HTERT RPE-1 (cell line): Measurements from ENCODE around the gene LRP1-AS.

Source experiments
- in situ Hi-C: fragments of 300-500 bp; cut with MboI; formaldehyde crosslinking; loops from 4 replicates; pipeline ENCODE4 v1.14.3; 2020; ENCODE audit warnings: low sequenced_read_pairs

LRP1-AS gene

GRCh38 chr12:57146961-57147944 lies at the start of gene LRP1-AS:
Gene LRP1-AS (minus strand): TSS chr12:57147619.
- in situ Hi-C loops, result no loop called here

DNA sequence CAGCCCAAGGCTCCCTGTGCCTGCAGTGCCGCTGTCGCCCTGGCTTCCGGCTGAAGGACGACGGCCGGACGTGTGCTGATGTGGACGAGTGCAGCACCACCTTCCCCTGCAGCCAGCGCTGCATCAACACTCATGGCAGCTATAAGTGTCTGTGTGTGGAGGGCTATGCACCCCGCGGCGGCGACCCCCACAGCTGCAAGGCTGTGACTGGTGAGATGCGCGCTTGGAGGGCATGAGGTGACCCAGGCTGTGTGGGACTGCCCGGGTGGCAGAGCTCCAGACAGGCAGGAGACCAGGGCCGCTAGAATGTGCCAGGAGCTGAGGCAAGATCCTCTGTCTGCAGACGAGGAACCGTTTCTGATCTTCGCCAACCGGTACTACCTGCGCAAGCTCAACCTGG lies 49.5 kb upstream of the LRP1-AS start:
- in situ Hi-C loops, result no loop called here

DNA sequence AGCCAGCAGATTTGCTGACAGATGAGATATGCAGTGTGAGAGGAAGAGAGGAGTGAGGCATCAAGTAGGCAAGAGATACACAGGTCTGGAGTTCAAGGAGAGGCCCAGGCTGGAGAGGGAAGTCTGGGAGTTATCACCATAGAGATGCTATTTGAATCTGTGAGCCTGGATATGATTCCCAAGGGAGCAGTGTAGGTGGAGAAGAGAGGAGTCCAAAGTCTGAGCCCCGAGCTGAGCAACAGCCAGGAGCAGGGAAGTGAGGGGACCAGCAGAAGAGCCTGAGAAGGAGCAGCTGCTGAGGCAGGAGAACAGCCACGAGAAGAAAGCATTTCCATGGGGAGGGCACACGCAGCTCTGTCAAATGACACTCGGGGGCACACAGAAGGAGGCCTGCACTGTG lies 49.0 kb upstream of the LRP1-AS start:
- in situ Hi-C loops, result no loop called here

DNA sequence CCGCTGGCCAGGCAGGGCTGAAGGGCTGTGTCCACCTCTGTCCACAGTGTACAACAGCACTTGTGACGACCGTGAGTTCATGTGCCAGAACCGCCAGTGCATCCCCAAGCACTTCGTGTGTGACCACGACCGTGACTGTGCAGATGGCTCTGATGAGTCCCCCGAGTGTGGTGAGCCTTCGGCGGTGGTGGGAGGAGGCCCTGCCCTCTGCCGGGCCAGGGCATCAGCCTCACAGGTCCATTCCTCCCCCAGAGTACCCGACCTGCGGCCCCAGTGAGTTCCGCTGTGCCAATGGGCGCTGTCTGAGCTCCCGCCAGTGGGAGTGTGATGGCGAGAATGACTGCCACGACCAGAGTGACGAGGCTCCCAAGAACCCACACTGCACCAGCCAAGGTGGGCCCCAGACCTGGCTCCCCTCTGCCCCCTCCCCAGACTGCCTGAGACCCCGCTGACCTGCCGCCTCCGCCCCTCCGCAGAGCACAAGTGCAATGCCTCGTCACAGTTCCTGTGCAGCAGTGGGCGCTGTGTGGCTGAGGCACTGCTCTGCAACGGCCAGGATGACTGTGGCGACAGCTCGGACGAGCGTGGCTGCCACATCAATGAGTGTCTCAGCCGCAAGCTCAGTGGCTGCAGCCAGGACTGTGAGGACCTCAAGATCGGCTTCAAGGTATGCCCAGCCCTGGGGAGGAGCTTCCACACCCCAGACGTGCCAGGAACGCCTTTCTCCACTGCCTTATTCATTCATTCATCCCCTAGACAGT lies 48.4 kb upstream of the LRP1-AS start:
- in situ Hi-C loops, result no loop called here

GRCh38 chr12:57195186-57195585 lies 47.8 kb upstream of the LRP1-AS start:
- in situ Hi-C loops, result no loop called here

DNA sequence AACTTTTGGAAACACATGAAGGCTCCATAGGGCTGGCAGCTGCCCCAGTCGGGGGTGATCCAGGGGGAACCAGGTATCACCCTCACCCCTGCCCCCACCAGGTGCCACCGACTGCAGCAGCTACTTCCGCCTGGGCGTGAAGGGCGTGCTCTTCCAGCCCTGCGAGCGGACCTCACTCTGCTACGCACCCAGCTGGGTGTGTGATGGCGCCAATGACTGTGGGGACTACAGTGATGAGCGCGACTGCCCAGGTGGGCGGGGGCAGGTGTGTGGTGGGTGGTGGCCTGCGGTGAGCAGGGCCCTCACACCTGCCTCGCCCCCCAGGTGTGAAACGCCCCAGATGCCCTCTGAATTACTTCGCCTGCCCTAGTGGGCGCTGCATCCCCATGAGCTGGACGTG lies 46.8 kb upstream of the LRP1-AS start:
- in situ Hi-C loops, result no loop called here

DNA sequence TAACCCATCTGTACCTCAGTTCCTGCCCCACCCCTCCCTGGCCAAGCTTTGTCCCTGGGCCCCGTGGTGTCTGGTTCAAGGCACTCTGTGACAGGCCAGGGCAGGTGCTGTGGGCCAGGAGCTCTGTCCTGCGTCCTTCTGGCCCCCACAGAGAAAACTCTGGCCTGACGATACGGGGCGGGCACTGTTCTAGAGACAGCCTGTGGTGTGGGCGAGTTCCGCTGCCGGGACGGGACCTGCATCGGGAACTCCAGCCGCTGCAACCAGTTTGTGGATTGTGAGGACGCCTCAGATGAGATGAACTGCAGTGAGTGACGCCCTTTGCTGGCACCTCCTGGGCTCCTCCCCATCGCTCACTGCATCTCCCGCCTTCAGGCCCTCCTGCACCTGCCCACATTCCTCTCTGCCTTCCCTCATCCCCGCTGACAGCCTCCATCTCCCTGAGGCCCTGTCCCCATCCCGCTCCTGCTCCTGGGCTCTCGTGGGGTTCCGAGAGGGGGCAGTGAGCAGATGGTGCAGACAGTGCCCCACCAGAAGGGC lies 46.4 kb upstream of the LRP1-AS start:
- in situ Hi-C loops, result no loop called here

- in situ Hi-C loops, result no loop called here
These were observed 45.5 kb upstream of the LRP1-AS start for GRCh38 chr12:57192920-57193319.

DNA sequence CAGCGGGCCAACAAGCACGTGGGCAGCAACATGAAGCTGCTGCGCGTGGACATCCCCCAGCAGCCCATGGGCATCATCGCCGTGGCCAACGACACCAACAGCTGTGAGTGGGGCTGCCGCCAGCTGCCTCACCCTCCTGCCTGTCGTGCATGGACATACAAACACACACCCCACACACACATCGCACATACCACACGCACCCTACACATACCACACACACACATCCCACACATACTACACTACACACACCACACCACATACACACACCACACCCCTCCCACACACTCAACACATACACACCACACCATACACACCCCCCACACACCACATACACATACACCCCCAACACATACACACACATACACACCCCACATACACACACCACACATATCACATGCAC lies 44.0 kb upstream of the LRP1-AS start:
- in situ Hi-C loops, result no loop called here

DNA sequence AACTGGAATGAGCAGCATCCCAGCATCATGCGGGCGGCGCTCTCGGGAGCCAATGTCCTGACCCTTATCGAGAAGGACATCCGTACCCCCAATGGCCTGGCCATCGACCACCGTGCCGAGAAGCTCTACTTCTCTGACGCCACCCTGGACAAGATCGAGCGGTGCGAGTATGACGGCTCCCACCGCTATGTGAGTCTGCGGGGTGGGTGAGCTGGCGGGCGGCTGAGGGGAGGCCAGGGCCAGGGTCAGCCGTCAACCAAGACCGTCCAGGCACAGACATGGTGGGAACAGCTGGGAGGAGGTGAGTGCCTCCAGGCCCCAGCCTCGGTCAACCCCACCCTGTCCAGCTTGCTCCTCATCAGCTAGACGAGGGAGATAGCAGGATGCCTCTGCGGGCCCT lies 43.4 kb upstream of the LRP1-AS start:
- in situ Hi-C loops, result no loop called here

DNA sequence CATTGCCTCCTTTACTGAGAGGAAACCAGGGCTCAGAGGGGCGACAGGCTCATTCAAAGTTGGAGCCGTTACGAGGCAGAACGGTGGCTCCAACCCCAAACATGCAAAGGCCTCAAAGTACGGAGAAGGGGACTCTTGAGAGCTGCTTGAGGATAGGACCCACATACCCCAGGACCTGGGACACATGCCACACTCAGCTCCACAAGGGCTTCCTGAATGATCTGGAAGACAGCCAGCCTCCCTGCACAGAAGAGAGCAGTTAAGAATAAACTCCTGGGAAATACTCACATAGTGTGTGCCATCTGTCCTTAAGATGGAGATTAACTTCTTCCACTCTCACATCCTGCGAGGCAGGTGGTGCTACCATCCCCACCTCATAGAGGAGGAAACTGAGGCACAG lies 42.6 kb upstream of the LRP1-AS start:
- in situ Hi-C loops, result no loop called here

DNA sequence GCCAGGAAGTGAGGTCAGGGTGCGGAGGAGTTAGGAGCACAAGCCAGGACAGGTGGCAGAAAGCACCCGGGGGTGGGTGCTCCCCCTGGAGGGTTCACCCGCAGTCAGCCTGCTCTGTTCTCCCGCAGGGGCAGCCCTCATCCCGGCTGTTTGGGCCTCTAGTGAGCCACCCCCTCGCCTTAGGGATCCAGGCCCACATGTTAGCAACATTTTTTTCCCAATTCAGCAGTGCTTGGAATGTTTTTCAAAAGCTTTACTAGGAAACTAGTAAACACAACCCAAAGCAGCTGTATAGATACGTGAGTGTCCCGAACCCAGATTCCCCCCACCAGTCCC lies 40.6 kb upstream of the LRP1-AS start:
- in situ Hi-C loops, result no loop called here

DNA sequence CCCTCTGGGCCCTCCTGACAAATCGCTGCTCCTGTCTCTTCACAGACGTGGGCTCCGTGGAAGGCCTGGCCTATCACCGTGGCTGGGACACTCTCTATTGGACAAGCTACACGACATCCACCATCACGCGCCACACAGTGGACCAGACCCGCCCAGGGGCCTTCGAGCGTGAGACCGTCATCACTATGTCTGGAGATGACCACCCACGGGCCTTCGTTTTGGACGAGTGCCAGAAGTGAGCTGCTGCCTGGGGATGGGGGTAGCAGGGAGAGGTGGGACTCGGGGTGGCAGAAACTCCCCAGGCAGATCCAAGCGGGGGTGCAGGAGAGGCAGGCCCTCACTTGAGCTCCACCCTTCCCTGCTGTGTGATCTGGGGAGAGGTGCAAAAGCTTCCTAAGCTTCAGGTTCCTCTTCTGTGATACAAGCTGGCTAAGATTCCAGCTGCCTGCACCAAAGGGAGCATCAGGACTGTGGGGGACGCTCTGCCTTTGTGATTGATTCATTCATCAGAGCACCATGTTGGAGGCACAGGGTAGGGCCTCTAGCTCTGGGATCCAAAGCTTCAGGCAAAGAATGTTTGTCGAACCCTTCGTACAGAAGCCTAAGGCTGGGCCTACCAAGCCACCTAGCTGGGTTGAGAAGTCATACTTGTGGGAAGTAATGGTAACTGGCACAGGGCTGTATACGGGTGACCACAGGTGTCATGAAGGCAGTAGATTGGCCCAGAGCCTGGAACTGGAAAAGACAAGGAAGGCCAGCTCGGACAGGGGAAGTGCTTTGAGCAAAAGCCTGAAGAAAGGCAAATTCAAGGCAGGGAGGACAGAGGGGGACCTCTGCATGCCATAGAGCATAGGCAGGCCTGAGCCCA lies 40.0 kb upstream of the LRP1-AS start:
- in situ Hi-C loops, result no loop called here

DNA sequence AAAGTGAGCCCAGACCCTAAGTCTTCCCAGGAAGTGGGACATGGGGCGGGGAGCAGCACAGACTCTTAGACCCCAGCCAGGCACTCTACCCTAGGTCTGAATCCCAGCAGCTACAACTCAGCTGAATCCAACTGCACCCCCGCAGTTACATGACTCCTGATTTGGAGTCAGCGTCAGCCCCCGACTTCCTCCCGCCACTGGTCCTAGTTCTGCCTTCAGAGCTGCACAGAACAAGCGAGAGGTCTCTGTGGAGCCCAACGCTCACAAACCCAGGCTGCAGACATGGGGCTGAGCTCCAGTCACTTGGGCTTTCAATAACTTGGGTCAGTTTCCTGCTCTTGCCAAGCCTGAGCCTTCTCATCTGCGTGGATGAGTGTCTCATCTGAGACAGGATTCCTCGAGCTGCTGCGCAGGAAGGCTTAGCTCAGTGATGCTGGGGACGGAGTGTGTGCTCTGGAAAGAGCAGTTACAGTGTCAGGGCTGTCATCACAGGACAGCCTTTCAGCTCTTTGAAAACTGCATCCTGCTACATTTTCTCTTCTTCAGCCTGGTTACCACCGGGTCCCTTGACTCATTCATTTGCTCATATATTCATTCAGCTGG lies 38.6 kb upstream of the LRP1-AS start:
- in situ Hi-C loops, result no loop called here

GRCh38 chr12:57185403-57185802 lies 38.0 kb upstream of the LRP1-AS start:
- in situ Hi-C loops, result no loop called here

GRCh38 chr12:57183939-57184725 lies 36.7 kb upstream of the LRP1-AS start:
- in situ Hi-C loops, result no loop called here

DNA sequence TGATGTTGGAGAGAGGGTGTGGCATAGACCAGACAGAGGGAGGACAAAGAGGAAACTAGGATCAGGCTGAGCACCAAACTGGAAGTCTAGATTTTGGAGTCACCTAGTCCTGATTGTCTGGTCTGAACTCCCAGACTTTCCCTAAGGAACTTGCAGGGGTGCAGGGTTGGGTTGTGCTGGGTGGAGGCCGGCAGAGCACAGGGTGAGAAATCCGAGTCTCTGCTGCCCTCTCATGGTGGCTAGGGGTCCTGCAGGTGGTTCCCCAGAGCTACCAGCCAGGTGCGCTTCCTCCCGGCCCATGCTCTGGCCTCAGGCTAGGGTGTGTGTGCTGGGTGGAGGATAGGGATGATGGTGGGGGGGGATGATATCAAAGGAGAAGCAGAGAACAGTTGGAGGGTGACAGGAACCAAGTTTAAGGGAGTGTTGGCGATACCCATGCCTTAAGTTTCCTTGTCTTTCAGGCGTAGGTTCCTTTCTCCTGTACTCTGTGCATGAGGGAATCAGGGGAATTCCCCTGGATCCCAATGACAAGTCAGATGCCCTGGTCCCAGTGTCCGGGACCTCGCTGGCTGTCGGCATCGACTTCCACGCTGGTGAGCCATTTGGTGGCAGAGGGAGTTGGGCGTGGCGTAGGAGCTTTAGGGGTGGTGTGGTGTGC lies 35.6 kb upstream of the LRP1-AS start:
- in situ Hi-C loops, result no loop called here

DNA sequence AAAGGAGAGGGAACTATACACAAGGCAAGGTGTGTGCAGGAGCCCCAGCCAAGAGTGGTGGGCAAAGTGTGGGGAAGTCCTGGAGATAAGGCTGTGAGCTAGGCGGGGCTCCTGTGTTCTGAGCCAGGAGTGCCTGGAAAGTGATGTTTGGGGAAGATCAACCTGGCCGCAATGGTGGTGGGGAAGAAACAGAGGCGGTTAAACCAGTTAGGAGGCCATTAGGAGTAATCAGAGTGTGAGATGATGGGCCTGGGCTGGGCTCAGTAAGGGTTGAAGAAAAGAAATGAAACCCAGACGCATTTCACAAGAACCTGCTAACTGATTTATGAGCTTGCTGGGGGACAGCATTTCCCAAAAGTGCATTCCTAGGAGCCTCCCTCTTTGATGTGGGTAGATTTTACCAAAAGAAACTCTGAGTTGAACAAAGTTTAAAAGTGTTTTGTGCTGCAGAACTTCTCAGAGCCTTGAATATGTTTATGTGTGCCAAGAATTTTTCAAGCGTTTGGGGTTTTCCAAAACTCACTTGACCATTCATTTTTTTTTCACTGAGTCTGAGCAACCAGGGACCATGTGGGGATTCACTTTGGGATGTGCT lies 34.2 kb upstream of the LRP1-AS start:
- in situ Hi-C loops, result no loop called here

DNA sequence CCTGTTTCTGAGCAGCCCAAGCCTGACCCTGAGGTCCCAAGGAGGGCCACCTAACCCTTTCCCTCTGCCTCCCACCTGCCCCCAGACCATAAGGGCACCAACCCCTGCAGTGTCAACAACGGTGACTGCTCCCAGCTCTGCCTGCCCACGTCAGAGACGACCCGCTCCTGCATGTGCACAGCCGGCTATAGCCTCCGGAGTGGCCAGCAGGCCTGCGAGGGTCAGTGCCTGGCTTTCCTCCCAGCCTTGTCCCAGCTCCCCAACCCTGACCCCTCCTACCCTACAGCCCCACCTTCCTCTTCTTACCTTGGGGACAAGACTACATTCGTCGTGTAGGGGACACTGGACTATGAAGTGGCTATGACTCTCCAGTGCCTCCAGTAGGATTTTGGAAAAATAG lies 33.7 kb upstream of the LRP1-AS start:
- in situ Hi-C loops, result no loop called here
